Activated CD4-positive, CD25-positive, alpha-beta regulatory T cell treated with anti-CD3 and anti-CD28 coated beads, Interleukin-2, amount 50 U/mL, for 16 hours (primary cell): ENCODE results near the gene ADGRD1.
"Not testable (repeated sequence)": the region's sequence is repeated elsewhere in the genome, so short reads cannot be mapped to it uniquely, and the experiment has no call there.

ENCODE experiments used
- DNase-seq: peaks from one replicate; pipeline ENCODE4 v3.0.0-alpha.2; 2020; ENCODE audit warnings: low read depth, low spot score

Gene ADGRD1

DNA sequence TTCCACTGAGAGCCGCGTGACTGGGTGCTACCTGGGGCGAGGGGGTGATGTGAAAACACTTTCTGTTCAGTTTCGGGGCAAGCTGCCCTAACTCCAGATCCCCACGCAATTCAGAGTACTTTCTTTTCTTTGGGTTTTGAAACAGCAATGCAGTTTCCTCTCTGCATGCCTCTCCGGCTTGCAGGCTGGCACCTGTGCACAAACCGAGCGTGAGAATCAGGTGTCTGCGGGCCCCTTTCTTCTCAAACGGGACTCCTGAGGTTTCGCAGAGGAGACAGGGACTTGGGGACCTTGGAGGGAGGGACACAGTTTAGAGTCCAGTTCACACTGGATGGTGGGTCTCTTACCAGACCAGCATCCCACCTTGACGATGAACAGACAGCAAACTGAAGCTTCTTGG lies 118.2 kb downstream of the ADGRD1 start:
- not testable (repeated sequence) for DNase-seq

DNA sequence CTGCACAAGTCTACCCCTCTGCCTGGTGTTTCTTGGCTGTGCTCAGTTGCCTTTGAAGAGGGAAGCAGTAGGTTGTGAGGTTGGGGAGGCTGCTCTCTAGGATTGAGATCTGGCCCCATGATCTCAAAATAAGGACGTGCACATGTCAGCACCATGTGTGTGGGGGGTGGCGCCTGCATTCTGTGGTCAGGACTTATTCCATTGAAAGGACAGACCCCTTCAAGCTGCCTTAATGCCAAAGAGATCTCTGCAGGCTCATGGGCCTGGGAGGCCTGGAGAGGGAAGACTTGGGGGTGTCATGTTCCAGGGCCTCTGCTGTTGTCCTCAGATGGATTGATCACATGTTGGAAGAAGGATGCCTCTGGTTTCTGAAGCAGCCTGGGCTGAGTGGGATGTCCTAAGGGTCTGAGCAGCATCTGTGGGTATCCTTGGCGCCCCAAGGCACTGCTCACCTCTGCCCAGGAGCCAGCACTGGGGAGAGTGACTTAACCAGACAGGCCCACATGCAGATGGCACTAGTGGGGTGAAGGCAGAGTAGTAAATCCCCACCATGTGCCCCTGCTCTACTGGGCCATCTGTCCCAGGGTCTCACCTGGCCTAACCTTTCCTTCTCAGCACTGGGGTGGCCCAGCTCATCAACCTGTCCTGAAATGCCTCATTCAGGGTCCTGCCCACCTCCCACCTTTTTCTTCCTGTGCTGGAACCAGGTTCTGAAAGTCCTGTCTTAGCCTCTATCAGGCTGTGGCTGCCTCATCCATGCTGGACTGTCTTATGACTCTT lies 118.9 kb downstream of the ADGRD1 start:
- DNase-seq, result no peak

- DNase-seq, result no peak
These were observed 120.7 kb downstream of the ADGRD1 start for GRCh38 chr12:131074221-131075083.

DNA sequence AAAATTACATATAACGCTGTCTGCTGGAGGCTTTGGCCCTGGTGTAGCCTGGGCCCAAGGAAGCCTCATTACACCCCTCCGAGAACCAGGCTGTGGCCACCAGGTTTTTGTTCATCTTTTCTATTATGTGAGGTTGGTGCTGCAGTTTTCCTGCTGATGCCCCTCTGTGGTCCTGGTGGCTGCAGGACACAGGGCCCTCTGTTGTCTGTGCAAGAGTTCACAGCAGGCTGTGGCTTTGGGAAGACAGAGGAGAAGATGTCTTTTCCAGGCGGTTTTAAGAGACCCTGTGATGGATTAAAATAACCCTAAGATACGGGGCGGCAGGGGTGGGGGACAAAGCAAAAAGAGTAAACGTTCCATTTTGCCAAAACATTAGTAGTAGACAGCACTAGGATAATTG lies 121.5 kb downstream of the ADGRD1 start:
- DNase-seq, result no peak

DNA sequence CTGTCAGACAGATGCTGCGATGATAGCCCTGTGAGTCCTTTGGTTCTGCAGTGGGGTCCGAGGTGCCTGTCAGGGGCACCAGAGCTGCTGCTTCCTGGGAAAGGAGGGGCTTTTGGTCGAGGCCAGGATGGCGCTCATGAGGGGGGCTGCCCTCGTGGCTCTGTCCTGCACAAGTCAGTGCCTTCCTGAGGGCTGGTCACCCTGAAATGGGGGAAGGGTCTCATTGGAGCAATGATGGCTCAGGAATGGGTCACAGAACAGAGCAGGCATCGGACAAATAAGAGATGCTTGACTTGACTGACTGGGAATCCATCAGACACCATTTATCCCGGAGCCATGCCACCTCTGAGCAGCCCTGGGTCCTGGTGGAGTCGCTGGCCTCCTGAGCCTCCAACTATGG lies 121.9 kb downstream of the ADGRD1 start:
- DNase-seq, result no peak

DNA sequence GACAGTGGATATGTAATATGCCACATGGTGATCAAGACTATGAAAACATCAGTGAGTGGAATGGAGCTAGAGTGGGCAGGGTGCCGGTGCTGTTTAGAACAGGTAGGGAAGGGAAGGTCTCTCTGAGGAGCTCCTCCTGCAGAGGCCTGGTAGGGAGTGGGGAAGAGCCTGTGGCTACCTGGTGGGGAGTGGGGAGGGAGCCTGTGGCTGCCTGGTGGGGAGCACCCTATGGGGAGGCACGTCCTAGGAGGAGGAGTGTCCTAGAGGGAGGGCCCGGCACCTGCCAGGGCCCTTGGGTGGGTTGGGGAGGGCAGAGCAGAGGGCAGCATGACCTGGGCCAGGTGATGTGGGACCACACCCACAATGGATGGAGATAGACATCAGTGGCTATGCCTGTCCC lies 122.6 kb downstream of the ADGRD1 start:
- DNase-seq, result no peak

GRCh38 chr12:131076791-131077747 lies 123.4 kb downstream of the ADGRD1 start:
- DNase-seq, result no peak

GRCh38 chr12:131077931-131078391 lies 124.3 kb downstream of the ADGRD1 start:
- no peak for DNase-seq

GRCh38 chr12:131082290-131083194 lies 128.8 kb downstream of the ADGRD1 start:
- DNase-seq, result no peak

GRCh38 chr12:131084341-131085011 lies 130.8 kb downstream of the ADGRD1 start:
- DNase-seq, result no peak

GRCh38 chr12:131085125-131085815 lies 131.6 kb downstream of the ADGRD1 start:
- no peak for DNase-seq

DNA sequence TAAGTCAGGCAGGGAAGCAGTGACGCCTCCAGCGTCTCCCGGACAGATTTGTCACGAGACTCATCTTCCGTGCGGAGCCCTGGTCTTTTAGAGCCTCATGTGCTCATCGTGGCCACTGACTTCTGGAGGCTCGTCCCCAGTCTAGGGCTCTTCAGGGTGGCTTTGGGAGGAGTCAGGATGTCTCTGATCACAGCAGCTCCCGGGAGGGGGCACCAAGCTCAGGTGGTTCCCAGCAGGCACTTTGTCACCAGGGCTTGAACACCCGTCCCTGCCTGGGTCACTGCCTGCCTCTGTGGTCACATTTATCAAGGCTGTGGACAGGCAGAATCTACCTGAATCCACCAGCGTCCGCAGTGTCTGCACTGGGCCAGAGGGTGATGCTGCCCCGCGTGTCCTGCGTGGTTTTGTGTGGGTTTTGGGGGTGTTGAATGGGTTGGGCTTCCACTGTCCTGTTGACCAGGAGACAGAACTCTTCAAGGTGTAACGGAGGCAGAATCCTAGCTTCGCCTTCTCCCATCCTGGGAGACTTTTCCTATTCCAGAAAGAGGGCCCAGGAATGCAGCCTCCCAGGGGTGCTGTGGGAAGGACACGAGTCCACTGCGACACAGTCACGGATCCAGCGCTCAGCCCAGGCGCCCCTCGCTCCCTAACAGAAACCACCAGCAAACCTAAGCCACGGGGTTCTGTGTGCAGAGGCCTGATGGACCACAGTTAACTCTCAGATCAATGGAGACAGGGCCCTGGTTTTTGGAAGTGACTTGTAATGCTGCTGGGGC lies 132.3 kb downstream of the ADGRD1 start:
- no peak for DNase-seq

DNA sequence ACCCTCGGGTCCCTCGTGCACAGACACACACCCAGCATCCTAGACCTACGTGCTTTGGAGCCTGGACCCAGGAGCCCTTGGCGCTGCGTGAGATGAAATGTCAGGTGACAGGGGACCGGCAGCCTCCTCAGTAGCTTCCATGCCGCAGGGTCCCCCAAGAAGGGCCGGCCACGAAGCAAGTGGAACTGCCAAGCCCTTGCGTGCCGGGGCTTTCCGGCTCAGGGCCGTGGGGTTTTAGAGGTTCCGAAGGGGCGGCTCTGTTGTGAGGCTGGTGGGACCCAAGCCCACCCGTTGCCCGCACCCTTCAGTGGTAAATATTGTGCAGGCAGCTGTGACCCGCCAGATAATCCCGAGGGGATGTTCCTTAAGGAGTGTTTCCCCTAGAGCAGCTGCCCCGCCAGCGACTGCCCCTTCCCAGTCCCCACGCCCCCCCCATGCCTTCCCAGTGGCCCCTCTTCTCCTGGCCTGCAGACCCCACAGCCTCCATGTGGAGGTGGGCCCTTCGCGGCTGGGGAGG lies 133.7 kb downstream of the ADGRD1 start:
- no peak for DNase-seq

- DNase-seq, result no peak
These were observed 134.4 kb downstream of the ADGRD1 start for GRCh38 chr12:131087991-131088700.

DNA sequence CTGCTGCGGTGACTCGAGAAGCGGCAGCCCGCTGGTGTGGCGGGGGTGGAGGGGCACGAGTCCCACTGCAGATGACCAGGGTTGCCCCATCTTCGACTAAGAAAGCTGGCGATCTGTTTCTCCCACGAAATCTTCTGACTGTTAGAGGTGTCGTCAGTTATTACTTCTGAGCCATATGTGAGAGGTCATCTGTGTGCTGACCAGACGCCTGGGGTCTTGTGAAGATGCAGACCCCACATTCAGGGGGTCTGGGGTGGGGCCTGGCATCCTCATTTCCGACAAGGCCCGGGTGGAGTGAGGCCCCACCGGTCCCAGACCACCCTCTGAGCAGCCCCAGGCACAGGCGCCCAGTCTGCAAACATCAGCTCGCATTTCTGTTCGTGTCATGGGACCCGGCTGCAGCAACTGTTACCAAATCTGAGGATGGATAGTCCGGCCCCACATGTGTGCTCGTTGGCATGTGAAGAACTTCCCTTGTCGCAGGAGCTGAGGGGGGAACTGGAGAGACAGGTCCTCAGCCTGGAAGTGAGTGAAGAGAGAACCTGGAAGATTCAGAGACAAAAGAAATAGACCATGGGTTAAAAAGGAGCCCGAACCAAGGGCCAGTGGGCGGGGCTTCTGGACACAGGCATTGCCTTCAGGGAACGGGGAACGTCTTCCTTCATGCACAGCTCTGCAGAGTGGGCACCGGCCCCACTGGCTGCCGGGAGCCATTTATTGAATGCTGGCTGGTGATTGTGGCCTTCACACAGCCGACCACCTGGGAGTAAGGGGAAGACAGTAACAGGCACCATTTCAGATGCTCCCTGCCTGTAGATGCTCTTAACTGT lies 135.2 kb downstream of the ADGRD1 start:
- no peak for DNase-seq

- no peak for DNase-seq
These were observed 136.0 kb downstream of the ADGRD1 start for GRCh38 chr12:131089531-131090273.
